Subcutaneous adipose tissue (tissue), 4 donors: Measurements from ENCODE around the gene SMAP1. TPM values are rescaled to one million over a fixed set of nuclear protein-coding genes. Genes with fewer than 3 reads are reported as not detected.

Experiments
- total RNA-seq, 4 donors: library from RNA; depleted of rRNA; stranded (reverse); fragments of >200 nt; gene quantifications; one replicate each; pipeline ENCODE4 v1.1.0, GENCODE V29; 2016
- TF ChIP-seq, protein P1 (sequence below): fragments of 450-650 bp; IDR thresholded peaks from one replicate; pipeline ENCODE4 v1.5.1; 2016; ENCODE audit warnings: low read depth, mild to moderate bottlenecking, control low read depth, antibody characterized with exemption, moderate library complexity

SMAP1 gene
- total RNA-seq, 4 donors from 2014 or later: 28.8 to 38.8 (median 34.3) TPM

- TF ChIP-seq, protein P1, sequence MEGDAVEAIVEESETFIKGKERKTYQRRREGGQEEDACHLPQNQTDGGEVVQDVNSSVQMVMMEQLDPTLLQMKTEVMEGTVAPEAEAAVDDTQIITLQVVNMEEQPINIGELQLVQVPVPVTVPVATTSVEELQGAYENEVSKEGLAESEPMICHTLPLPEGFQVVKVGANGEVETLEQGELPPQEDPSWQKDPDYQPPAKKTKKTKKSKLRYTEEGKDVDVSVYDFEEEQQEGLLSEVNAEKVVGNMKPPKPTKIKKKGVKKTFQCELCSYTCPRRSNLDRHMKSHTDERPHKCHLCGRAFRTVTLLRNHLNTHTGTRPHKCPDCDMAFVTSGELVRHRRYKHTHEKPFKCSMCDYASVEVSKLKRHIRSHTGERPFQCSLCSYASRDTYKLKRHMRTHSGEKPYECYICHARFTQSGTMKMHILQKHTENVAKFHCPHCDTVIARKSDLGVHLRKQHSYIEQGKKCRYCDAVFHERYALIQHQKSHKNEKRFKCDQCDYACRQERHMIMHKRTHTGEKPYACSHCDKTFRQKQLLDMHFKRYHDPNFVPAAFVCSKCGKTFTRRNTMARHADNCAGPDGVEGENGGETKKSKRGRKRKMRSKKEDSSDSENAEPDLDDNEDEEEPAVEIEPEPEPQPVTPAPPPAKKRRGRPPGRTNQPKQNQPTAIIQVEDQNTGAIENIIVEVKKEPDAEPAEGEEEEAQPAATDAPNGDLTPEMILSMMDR: no peak
Measured at GRCh38 chr6:70797625-70798024, 129.9 kb downstream of the SMAP1 start.

- TF ChIP-seq, protein P1: no peak
Measured at GRCh38 chr6:70806086-70806485, 138.4 kb downstream of the SMAP1 start.

DNA sequence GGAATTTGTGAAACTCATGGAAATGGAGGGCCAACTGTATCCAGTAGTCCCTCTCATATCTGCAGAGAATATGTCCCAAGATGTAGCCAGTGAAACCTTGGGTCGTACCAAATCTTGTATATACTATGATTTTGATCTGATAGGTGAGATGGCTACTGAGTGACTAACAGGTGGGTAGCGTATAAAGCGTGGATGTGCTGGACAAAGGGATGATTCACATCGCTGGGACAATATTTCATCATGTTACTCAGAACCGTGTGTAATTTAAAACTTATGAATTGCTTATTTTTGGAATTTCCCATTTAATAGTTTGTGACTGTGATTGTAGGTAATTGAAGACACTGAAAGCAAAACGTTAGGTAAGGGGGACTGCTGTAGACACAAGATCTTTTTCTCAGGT is 144.1 kb downstream of the SMAP1 start:
- TF ChIP-seq, protein P1: no peak

DNA sequence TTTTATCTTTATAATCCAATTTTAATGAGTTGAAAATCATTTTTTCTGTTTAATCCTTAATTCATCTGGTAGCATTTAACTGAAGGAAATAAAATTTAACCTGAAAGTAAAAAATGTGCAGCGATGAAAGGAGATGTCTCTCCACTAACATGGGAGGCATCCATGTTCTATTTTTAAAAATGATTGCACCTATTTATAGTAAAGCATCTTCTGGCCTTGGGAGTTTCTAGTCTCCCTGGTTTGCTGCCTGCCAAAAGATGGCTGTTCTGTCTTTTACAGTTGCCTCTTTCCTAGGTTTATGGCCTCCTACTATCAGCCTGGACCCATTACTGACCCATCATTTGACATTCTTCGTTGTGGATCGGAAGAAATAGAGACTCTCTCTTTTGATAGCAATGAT is 146.2 kb downstream of the SMAP1 start:
- TF ChIP-seq, protein P1: no peak

DNA sequence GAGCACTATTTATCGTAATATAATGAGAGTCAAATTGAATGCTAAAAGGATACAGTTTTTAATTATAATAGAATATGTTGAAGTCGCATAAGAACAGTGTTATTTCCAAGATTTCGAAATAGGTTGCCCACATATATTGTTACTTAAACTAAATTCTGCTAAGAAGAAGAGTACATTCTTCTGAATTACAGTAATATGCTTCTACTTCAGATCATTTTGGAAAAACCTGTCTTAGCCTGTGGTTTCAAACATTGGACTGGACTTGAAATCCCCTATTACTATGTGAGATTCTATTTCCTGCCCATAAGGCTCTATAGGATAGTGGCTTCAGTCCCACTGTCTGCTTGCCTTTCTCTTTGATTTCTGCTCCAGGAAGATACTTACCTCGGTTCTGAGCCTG is 152.0 kb downstream of the SMAP1 start:
- TF ChIP-seq, protein P1: no peak

DNA sequence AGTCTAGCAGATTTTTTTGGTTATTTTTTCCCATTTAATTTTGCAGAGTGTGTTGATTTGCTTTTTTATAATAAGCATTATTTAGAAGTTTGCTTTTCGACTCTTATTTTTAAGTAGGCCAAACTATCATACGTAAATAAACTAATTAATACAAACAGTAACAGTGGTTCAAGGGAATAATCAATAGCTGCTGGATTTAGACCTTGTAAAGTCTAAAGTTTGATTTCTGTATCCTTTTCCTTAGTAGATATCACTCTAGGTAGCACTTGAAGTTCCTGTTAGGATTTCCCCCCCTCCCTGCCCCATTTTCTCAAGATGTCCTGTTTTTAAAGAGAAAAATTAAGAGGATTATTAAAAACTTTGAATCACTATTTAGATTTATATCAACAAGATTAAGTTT is 153.1 kb downstream of the SMAP1 start:
- TF ChIP-seq, protein P1: no peak

DNA sequence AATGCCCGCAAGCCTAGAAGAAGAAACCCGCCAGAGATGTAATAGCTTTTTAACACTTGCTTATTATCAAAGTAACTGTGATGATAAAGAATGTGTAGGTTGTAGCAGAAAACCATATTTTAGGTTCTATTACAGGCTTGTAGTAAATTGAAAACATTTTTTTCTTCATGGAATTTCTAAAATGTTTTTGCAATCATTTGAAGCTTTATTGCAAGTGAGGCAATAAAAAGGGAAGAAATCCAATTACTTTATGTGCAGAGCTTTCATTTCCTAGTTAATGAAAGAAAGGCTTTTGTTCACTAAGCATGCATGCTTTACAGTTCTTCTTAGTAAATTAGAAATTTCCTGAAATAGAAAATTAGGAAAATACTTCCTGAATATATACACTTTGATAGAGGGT is 154.1 kb downstream of the SMAP1 start:
- TF ChIP-seq, protein P1: no peak

GRCh38 chr6:70823651-70824050 is 156.0 kb downstream of the SMAP1 start:
- TF ChIP-seq, protein P1: no peak
